ENCODE data around the gene CUL2.
"Not testable (repeated sequence)": the region's sequence is repeated elsewhere in the genome, so short reads cannot be mapped to it uniquely, and the experiment has no call there.

Gene CUL2

GRCh38 chr10:35019041-35020024 lies 70.8 kb downstream of the CUL2 start:
- no peak for DNase-seq (ENCODE audit: low read depth)

- DNase-seq (ENCODE audit: low read depth): no peak
Observed at GRCh38 chr10:35017608-35018007, 72.5 kb downstream of the CUL2 start.

GRCh38 chr10:35015843-35016408 lies 74.2 kb downstream of the CUL2 start:
- no peak for DNase-seq (ENCODE audit: low read depth)

GRCh38 chr10:35012781-35013180 lies 77.4 kb downstream of the CUL2 start:
- DNase-seq (ENCODE audit: low read depth): no peak

GRCh38 chr10:35011771-35012191 lies 78.4 kb downstream of the CUL2 start:
- DNase-seq (ENCODE audit: low read depth): no peak

- no peak for DNase-seq (ENCODE audit: low read depth)
Observed at GRCh38 chr10:35007858-35008301, 82.3 kb downstream of the CUL2 start.

GRCh38 chr10:35006836-35007235 lies 83.3 kb downstream of the CUL2 start:
- DNase-seq (ENCODE audit: low read depth): no peak

GRCh38 chr10:35005868-35006267 lies 84.3 kb downstream of the CUL2 start:
- no peak for DNase-seq (ENCODE audit: low read depth)

GRCh38 chr10:35004651-35005050 lies 85.5 kb downstream of the CUL2 start:
- DNase-seq (ENCODE audit: low read depth): no peak

GRCh38 chr10:35003906-35004305 lies 86.2 kb downstream of the CUL2 start:
- no peak for DNase-seq (ENCODE audit: low read depth)

GRCh38 chr10:35000936-35001335 lies 89.2 kb downstream of the CUL2 start:
- no peak for DNase-seq (ENCODE audit: low read depth)

GRCh38 chr10:34999532-34999931 lies 90.6 kb downstream of the CUL2 start:
- DNase-seq (ENCODE audit: low read depth): no peak

GRCh38 chr10:34998940-34999339 lies 91.2 kb downstream of the CUL2 start:
- DNase-seq (ENCODE audit: low read depth): no peak

GRCh38 chr10:34996843-34997242 lies 93.3 kb downstream of the CUL2 start:
- DNase-seq (ENCODE audit: low read depth): no peak

GRCh38 chr10:34995925-34996324 lies 94.2 kb downstream of the CUL2 start:
- DNase-seq (ENCODE audit: low read depth): no peak

- no peak for DNase-seq (ENCODE audit: low read depth)
Observed at GRCh38 chr10:34994565-34995142, 95.5 kb downstream of the CUL2 start.

GRCh38 chr10:34993782-34994181 lies 96.4 kb downstream of the CUL2 start:
- DNase-seq (ENCODE audit: low read depth): no peak

GRCh38 chr10:34991117-34991516 lies 99.0 kb downstream of the CUL2 start:
- not testable (repeated sequence) for DNase-seq (ENCODE audit: low read depth)

- no peak for DNase-seq (ENCODE audit: low read depth)
Observed at GRCh38 chr10:34988397-34989067, 101.6 kb downstream of the CUL2 start.

- DNase-seq (ENCODE audit: low read depth): no peak
Observed at GRCh38 chr10:34985823-34986222, 104.3 kb downstream of the CUL2 start.

GRCh38 chr10:34985146-34985545 lies 105.0 kb downstream of the CUL2 start:
- DNase-seq (ENCODE audit: low read depth): no peak

- no peak for DNase-seq (ENCODE audit: low read depth)
Observed at GRCh38 chr10:34981844-34982243, 108.3 kb downstream of the CUL2 start.
